Motor neuron (in vitro differentiated cells): Measurements from ENCODE around the gene PKM. TPM values are rescaled to one million over a fixed set of nuclear protein-coding genes. Genes with fewer than 3 reads are reported as not detected.
"Not testable (repeated sequence)": the region's sequence is repeated elsewhere in the genome, so short reads cannot be mapped to it uniquely, and the experiment has no call there.

Source experiments
- ATAC-seq, 8 experiments: fragments of 200-7000 bp; cut with Tn5 transposase; replicated peaks in 6 of 8; 2 replicates each; pipeline ENCODE4 v1.8.0; 2021; ENCODE audit warnings: mild to moderate bottlenecking in 8 of 8, moderate library complexity in 8 of 8
- H3K27ac ChIP-seq, 2 donors: fragments of 250-450 bp; sonication (Bioruptor Pico); 2 replicates each; pipeline ENCODE4 v1.9.0; 2021; ENCODE audit warnings: antibody characterized with exemption in 2 of 2, mild to moderate bottlenecking in 2 of 2, moderate library complexity in 1 of 2
- H3K4me1 ChIP-seq, 2 donors: fragments of 250-450 bp; sonication (Bioruptor Pico); replicated peaks in 1 of 2; 2 replicates each; pipeline ENCODE4 v1.6.1; 2021; ENCODE audit warnings: antibody characterized with exemption in 2 of 2, mild to moderate bottlenecking in 2 of 2, moderate library complexity in 1 of 2
- H3K4me3 ChIP-seq, 5 donors: fragments of 250-450 bp; sonication (Bioruptor Pico); 2 replicates each; pipeline ENCODE4 v1.9.0; 2021; ENCODE audit warnings: antibody characterized with exemption in 5 of 5, mild to moderate bottlenecking in 5 of 5, moderate library complexity in 4 of 5
- WGBS, 10 experiments: fragments of 450-650 bp; shearing (Covaris generic); methylation state at CpG; one replicate each; pipeline ENCODE4 v1.0.0; 2022; 5-methylcytosine and 5-hydroxymethylcytosine counted together
- in situ Hi-C, 9 experiments: fragments of 400-800 bp; cut with MboI; loops; one replicate each; pipeline ENCODE4 v1.15.0; 2021; ENCODE audit warnings: low sequenced_read_pairs in 9 of 9, low pct_unique_long_range_greater_than_20kb in 2 of 9; ENCODE audit not compliant: unreplicated experiment in 9 of 9
- total RNA-seq, 8 experiments: library from RNA; unstranded; fragments of 300-600 nt; gene quantifications; 2 replicates each; pipeline versions ENCODE4 v1.2.3 to v1.2.4, GENCODE V29; 2022

Gene PKM
- 1,000 to 10,000 TPM in 1 of 8 experiments, 100 to 1,000 TPM in 7; 522 to 1,171 (median 600) TPM for total RNA-seq

DNA sequence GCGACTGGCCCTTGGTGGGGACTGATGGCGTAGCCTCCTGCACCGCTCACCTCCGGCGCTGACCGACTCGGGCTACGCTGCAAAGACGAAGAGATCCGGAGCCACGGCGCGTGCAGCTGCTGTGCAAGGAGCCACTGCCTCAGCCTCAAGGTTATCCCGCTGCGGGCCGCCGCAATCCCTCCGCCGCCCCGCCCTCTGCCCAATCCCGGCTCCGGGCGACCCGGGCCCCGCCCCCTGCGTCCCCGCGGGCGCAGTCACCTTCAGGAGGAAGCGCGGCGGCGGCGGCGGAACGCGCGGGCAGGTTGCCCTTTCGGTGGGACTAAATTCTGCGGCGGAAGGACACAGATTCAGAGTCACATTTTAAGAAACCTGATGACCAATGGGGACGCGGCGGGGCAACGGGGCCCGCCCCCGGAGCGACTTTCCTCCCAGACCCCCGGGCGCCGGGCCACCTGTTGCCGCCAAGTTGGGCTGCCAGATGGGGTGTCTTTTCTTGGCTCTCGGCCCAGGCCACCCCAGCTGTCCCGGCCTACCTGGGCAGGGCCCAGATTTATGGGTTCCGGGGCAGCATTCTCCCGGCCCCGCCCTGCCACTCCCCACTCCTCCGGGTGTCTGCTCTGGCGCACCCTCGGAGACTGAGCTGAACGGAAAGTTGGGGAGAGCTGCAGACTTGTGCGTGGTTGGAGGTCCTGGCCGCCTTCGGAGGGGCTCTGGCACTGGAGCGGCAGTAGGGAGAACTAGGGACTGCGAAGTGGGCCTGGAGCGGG is at the start of gene PKM:
Gene PKM (minus strand): TSS at position 125 of the 767 bp plus-strand sequence. CDS start 12,093 bp downstream, outside the sequence.
- Histone ChIP-seq H3K4me1 (peaks cover 15 to 29% of the 10 kb centered on the region in 2 donors), H3K4me3 (peak within 1 kb of the TSS; percentile 69 to 81 (median 73)), H3K27ac (peak within 1 kb of the TSS; percentile 89 to 96)
- WGBS, 10 experiments, result 0 to 5% (median 0%) methylated on average over 1 to 4 of the region's 67 CpGs; no CpG with 5 or more reads in 7 of the 10 experiments
- peak; percentile 36 to 76 (median 65) for ATAC-seq
- in situ Hi-C loops, result no loop called here

DNA sequence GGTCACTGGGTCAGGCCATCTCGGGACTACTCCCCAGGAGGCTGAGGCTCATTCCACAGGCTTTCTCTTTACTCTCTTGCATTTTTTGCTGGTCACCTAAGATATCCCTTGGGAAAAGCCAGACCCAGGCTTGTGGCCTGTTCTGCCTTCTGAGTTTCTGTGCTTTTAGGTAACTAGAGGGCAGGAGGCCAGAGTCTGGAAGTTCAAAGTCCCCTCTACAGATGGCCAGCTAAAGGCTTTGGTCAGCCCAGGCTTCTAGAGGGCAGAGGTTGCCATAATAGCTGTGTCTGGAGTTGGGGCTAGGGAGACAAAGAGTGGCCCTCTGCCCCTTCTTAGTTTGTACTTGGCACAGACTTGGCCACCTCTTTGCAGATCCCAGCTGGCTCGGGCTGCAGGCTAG is 49.8 kb upstream of the PKM start:
- no peak overlapping the region for H3K27ac ChIP-seq
- no peak for ATAC-seq

DNA sequence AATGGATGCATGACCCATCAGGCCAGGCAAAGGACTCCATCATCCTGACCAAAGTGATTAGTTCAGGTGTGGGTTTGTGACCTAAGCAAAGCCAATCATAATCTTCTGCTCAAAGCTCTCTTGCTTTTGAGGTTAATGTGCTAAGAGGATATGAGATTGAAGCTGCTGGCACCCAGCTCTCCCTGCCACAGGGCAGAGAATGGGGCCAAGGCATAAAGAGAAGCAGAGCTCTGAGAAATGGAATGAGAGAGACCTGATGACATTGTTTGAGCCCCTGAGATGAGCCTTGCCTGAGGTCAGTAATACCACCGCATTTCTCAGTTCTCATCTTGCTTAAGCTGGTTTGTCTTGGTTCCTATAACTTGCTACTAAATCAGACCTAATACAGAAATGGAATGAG is 47.7 kb upstream of the PKM start:
- Histone ChIP-seq H3K27ac (no peak overlapping the region), H3K4me1 (no peaks in the 10 kb centered on the region), H3K4me3 (no peak overlapping the region)
- 43 to 88% (median 80%) methylated on average over 1 of the region's 1 CpG; no CpG with 5 or more reads in 5 of the 10 experiments for whole genome bisulfite sequencing, 10 experiments
- in situ Hi-C loops, result no loop called here
- no peak for ATAC-seq

More for the DNA sequence above, 49.8 kb upstream of the PKM start:
- Histone ChIP-seq H3K4me1 (no peaks in the 10 kb centered on the region), H3K4me3 (no peak overlapping the region)
- in situ Hi-C loops, result no loop called here
- 29 to 58% methylated on average over 2 of the region's 2 CpGs; no CpG with 5 or more reads in 8 of the 10 experiments for WGBS, 10 experiments

DNA sequence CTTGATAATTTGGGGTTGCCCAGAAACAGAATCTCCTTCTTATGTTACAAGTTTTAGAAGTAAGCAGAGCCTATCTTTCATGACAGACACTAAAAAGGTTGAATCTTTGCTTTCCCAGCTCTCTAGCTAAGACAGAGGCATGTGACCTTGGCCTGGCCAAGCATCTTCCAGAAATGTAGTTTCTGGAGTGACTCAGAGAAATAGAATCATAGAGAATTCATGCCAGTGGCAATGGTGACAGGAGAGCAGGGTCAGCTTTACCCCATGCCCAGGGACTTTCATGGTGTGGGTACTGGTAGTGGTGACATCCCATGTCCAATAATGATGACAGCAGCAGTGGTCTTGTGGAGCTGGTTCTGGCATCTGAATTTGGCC is 45.3 kb upstream of the PKM start:
- no peak for ATAC-seq
- in situ Hi-C loops, result no loop called here
- no peak overlapping the region for H3K4me3 ChIP-seq
- peaks cover 8 to 9% of the 10 kb centered on the region in 2 donors for H3K4me1 ChIP-seq
- no peak overlapping the region for H3K27ac ChIP-seq

DNA sequence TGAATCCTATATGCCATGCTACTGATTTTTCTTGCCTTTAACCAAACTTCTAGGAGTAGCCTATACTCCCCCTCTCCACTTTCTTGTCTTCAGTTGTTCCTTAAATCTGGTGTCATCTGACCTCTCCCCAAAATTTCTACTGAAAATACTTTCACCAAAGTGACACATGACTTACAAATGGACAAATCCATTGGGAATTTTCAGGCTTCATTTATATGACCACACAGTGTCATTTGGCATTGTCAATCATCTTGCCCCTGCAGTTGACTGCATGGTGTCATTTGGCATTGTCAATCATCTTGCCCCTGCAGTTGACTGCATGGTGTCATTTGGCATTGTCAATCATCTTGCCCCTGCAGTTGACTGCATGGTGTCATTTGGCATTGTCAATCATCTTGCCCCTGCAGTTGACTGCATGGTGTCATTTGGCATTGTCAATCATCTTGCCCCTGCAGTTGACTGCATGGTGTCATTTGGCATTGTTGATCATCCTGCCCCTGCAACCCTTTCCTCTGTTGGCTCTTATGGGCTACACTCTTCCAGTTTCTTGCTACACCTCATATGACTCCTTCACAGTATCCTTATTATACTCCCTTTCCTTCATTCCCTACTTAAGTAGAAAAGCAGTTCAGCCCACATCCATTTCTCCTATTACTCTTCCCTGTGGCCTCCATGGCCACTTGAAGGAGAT is 44.8 kb upstream of the PKM start:
- H3K27ac ChIP-seq, in situ Hi-C loops, ATAC-seq, H3K4me3 ChIP-seq: not testable (repeated sequence)
- H3K4me1 ChIP-seq, result peaks cover 13 to 14% of the 10 kb centered on the region in 2 donors

DNA sequence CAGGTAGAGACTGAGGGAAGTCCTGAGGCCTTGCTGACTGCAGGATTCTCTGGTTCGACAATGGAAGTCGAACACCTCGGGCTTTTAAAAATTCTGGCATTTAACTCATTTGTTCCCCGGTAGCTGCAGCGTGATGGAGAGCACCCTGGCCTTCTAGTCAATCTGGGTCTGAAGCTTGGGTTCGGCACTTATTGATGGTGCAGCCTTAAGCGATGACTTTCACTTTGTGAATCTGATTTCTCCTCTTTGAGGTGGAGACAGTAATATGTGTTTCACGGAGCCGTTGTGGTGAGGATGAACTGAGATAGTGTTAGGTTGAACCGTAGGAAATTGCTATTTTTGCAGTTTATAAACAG is 42.0 kb upstream of the PKM start:
- in situ Hi-C loops, result no loop called here
- ATAC-seq, result peak in 1 of 8 experiments; percentile 3
- Histone ChIP-seq H3K4me3 (peak overlapping the region; percentile 65 to 95 (median 75)), H3K4me1 (peaks cover 14 to 17% of the 10 kb centered on the region in 2 donors), H3K27ac (peak overlapping the region in 1 of 2 donors; percentile 72)
- WGBS, 10 experiments, result 19 to 83% (median 69%) methylated on average over 1 to 7 of the region's 10 CpGs; no CpG with 5 or more reads in 3 of the 10 experiments

DNA sequence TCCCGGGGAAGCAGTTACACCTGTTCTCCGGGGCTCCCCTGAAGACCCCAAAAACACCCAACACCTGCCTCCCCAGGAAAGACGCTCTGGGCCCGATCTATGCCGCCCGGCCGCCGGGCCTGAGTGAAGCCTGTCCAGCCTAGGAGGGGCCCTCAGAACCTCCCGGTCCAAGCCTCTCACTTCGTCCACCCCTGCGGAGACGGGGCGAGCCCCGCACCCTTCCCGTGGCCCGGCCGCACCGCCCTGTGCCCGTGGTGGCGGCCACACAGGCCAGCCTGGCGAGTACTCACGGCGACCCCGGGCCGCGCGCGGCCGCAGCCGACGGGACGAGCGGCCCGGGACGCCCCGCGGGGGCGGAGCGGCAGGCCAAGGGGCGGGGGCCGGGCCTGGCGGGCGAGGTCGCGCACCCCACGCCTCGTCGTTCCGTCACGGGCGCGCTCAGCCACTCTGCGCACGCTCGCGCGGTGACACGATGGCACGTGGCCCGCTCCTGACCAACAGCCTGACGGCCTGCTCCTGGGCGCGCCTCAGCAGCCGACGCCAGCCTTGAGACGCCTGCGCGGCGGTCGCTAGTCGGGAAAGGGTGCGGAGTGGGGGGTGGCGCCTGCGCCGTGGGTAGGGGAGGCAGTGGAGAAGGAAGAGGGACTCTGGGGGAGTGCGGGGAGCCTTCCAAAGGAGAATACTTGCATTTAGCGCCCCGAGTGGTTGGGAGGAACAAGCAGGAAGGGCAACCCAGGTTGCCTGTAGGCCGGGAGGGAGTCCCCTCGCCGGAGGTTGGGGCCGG is 41.4 kb upstream of the PKM start, which contains the start of gene PARP6:
Gene PARP6 (minus strand): TSS at position 342 of the 784 bp plus-strand sequence. CDS start 5,077 bp downstream, outside the sequence.
- in situ Hi-C loops, result no loop called here
- WGBS, 10 experiments, result no CpG with 5 or more reads among the region's 82 CpGs

DNA sequence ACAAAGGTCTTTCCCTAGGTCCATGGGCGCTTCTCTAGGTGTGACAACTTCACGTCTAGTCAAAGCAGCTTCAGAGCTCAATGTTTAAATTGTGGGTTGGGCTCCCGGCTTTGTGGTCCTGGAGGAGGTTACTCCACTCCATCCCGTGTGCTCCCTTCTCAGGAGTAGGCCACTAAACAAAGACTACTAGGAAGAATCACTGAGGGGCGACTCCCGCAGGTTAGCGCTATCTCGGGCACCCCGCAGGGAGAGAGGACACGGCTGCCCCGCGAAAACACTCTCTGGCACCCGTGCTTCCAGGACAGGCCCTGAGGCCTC is 40.9 kb upstream of the PKM start:
- Histone ChIP-seq H3K4me1 (peaks cover 14 to 17% of the 10 kb centered on the region in 2 donors), H3K4me3 (peak overlapping the region; percentile 65 to 95 (median 75)), H3K27ac (peak overlapping the region; percentile 69 to 84)
- ATAC-seq, result peak in 5 of 8 experiments; percentile 1 to 4 (median 3)
- in situ Hi-C loops, result no loop called here
- 0 to 40% (median 30%) methylated on average over 1 to 4 of the region's 13 CpGs; no CpG with 5 or more reads in 3 of the 10 experiments for WGBS, 10 experiments

More for the DNA sequence above, 41.4 kb upstream of the PKM start, which contains the start of gene PARP6:
- Histone ChIP-seq H3K4me1 (peaks cover 14 to 17% of the 10 kb centered on the region in 2 donors), H3K27ac (peak within 1 kb of the TSS; percentile 69 to 84), H3K4me3 (peak within 1 kb of the TSS; percentile 65 to 95 (median 75))
- peak; percentile 91 to 98 (median 97) for ATAC-seq

DNA sequence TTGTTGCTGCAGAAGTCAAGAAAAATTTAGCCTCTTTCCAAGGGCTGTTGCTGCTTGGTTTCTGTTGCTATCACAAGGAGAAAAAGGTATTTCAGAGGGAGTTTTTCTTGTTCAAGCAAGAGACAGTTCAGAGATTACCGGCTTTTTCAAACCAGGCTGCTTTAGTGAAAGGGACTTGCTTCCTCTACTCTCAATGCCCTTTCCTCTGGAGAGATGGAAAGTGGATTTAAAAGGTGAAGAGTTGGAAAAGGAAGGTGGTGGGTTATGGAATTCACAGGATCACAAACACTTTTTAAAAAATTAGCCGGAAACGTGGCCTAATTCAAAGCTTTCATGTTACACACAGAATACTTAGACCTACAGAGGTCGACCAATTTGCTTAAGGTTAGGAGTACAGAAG is 40.2 kb upstream of the PKM start:
- H3K27ac ChIP-seq, result no peak overlapping the region
- WGBS, 10 experiments, result 68 to 100% (median 84%) methylated on average over 2 to 4 of the region's 4 CpGs
- ATAC-seq, result no peak
- peaks cover 14 to 17% of the 10 kb centered on the region in 2 donors for H3K4me1 ChIP-seq
- in situ Hi-C loops, result no loop called here
- H3K4me3 ChIP-seq, result peak overlapping the region in 4 of 5 donors; percentile 65 to 95 (median 80)

DNA sequence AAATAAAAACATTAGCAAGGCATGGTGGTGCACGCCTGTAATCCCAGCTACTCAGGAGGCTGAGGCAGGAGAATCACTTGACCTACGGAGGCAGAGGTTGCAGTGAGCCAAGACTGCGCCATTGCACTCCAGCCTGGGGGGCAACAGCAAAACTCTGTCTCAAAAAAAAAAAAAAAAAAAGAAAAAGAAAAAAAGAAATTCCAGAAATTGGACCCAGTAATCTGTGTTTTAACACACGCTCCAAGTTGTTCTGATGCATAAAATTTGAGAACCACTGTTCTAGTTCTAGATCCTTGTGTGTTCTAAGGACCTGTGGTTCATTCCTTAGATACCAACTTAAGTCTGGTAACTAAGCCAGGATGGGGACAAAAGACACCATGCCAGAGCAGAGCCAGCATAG is 38.7 kb upstream of the PKM start:
- H3K27ac ChIP-seq, result no peak overlapping the region
- WGBS, 10 experiments, result 89 to 100% (median 100%) methylated on average over 1 to 4 of the region's 4 CpGs
- no peak overlapping the region for H3K4me3 ChIP-seq
- peaks cover 14 to 17% of the 10 kb centered on the region in 2 donors for H3K4me1 ChIP-seq
- in situ Hi-C loops, result no loop called here
- ATAC-seq, result no peak

DNA sequence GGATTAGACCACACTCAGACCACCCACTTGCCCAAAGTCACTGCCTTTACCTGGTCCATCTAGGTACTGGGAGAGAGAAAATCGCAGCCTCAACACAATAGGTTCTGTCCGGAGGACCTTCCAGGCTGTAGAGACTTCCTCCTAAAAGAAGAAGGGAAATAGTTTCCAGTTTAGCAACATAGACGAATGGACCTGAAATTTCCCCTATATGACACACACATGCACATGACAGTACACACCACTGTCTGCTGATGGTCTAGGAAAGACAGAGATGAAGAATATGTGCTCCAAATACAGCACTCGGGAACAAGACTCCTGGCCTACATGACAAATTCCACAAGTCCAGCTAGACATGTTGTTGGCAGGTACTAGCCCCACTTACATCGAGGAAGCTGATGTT is 34.0 kb upstream of the PKM start:
- no peak for ATAC-seq
- no peak overlapping the region for H3K27ac ChIP-seq
- H3K4me3 ChIP-seq, result no peak overlapping the region
- no peaks in the 10 kb centered on the region for H3K4me1 ChIP-seq
- WGBS, 10 experiments, result 40 to 100% (median 89%) methylated on average over 1 to 5 of the region's 5 CpGs; no CpG with 5 or more reads in 3 of the 10 experiments
- in situ Hi-C loops, result no loop called here

DNA sequence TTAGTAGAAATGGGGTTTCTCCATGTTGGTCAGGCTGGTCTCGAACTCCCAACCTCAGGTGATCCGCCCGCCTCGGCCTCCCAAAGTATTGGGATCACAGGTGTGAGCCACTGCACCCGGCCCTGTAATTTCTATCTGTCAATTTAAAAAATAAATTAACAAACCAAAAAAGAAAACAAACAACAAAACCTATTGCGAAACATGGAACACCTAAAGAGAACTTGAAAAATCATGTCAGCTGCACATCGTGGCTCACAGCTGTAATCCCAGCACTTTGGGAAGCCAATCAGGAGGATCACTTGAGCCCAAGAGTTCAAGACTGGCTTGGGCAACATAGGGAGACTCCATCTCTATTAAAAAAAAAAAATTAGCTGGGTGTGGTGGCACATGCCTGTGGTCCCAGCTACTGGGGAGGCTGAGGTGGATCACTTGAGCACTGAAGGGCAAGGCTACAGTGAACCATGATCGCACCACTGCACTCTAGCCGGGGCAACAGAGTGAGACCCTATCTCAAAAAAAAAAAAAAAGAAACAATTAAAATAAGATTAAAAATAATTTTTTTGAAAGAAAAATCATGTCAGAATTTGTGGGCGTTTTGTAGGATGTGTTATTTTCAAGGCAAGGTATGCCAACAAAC is 21.8 kb upstream of the PKM start:
- in situ Hi-C loops, result loop anchor here in 1 of 9 experiments (10.0 kb wide), 1 partner anchor 62 kb away; no protein-coding TSS in a partner anchor
- Histone ChIP-seq H3K27ac (no peak overlapping the region), H3K4me1 (no peaks in the 10 kb centered on the region), H3K4me3 (no peak overlapping the region)
- ATAC-seq, result no peak
- WGBS, 10 experiments, result 88 to 100% (median 93%) methylated on average over 1 to 9 of the region's 10 CpGs
